Sigmoid colon (tissue), 7 donors: ENCODE data around the gene NFIA. TPM values are rescaled to one million over a fixed set of nuclear protein-coding genes. Genes with fewer than 3 reads are reported as not detected.
A peak's percentile ranks its signal among the peaks of the same experiment; 100 is the strongest.

ENCODE experiments used
- DNase-seq: peaks from one replicate; pipeline ENCODE4 v3.0.0-alpha.2; 2019
- H3K27ac ChIP-seq, 4 donors: fragments of 200-600 bp; sonication (generic); one replicate each; pipeline ENCODE4 v1.5.1; 2016 to 2019; ENCODE audit warnings: mild to moderate bottlenecking in 1 of 4
- H3K27me3 ChIP-seq, 3 donors: fragments of 200-600 bp; sonication (generic); one replicate each; pipeline ENCODE4 v1.5.1; 2019; ENCODE audit warnings: mild to moderate bottlenecking in 1 of 3
- H3K36me3 ChIP-seq, 4 donors: fragments of 200-600 bp; sonication (generic); one replicate each; pipeline ENCODE4 v1.5.1; 2016 to 2019
- H3K4me1 ChIP-seq, 4 donors: fragments of 200-600 bp; sonication (generic); one replicate each; pipeline ENCODE4 v1.5.1; 2017 to 2019
- H3K4me3 ChIP-seq, 4 donors: fragments of 200-600 bp; sonication (generic); one replicate each; pipeline ENCODE4 v1.5.1; 2017 to 2019; ENCODE audit warnings: mild to moderate bottlenecking in 2 of 4, moderate library complexity in 1 of 4
- H3K9me3 ChIP-seq, 4 donors: fragments of 200-600 bp in 3 of 4; sonication (generic) in 3 of 4; one replicate each; pipeline versions ENCODE4 v1.5.1 to v1.6.1; 2013 to 2019
- EP300 ChIP-seq, 4 donors: sonication (generic); formaldehyde crosslinking; IDR thresholded peaks; one replicate each; pipeline ENCODE4 v1.6.1; 2017; ENCODE audit warnings: antibody characterized with exemption in 4 of 4
- POLR2A ChIP-seq, 2 donors: fragments of 450-650 bp; IDR thresholded peaks; one replicate each; pipeline ENCODE4 v1.6.1; 2016; ENCODE audit warnings: antibody characterized with exemption in 2 of 2, mild to moderate bottlenecking in 2 of 2, moderate library complexity in 2 of 2
- POLR2AphosphoS5 ChIP-seq, 4 donors: sonication (generic); formaldehyde crosslinking; IDR thresholded peaks; one replicate each; pipeline ENCODE4 v1.6.1; 2017; ENCODE audit warnings: antibody characterized with exemption in 4 of 4
- WGBS, 2 donors: extraction: QIAGEN DNeasy Blood & Tissue Kit; methylation state at CpG; one replicate each; pipeline ENCODE4 v1.1.7; 2013; 5-methylcytosine and 5-hydroxymethylcytosine counted together
- intact Hi-C: fragments of 100-400 bp; cut with DNase I; formaldehyde crosslinking; loops from one replicate; pipeline ENCODE4 v1.15.1; 2023
- polyA plus RNA-seq, 3 donors: library from polyadenylated mRNA; stranded (reverse); fragments of 200-250 nt; gene quantifications; one replicate each; pipeline ENCODE4 v1.2.3, GENCODE V29; 2013
- total RNA-seq, 4 donors: library from RNA; depleted of rRNA; stranded (reverse); fragments of >200 nt; gene quantifications; one replicate each; pipeline ENCODE4 v1.1.0, GENCODE V29; 2016
- TF ChIP-seq, protein P1 (sequence below), 4 experiments: fragments of 450-650 bp in 3 of 4; fragments of 200-600 bp in 1 of 4; IDR thresholded peaks; one replicate each; pipeline ENCODE4 v1.5.1; 2016 to 2019; ENCODE audit warnings: antibody characterized with exemption in 4 of 4, mild to moderate bottlenecking in 3 of 4, moderate library complexity in 2 of 4
- donor health status: healthy with polysubstance abuse.
- donor health status: Bipolar disorder and iron deficiency.
- donor health status: healthy.

NFIA gene
- total and polyA plus RNA-seq, 7 donors: 2.3 to 154 (median 79.7) TPM

DNA sequence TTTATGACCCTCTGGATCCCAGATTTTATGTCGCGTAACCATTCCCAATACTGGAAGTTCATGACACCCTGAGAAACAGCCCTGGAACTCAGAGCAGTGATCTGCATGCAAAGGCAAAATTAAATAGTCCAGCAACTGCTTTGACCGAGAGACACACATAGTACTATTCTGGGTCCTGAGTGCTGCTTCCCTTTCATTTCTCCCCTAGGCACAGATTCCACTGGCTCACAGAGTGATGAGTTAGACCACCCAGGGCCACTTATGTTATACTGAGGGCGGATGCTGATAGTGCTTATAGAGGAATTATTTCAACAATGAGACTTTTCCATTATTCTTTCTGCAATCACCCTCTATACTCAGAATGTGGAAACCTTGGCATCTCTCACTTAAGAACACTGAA, 69.2 kb downstream of the NFIA start:
- no peaks in the 10 kb centered on the region for H3K9me3 ChIP-seq
- no peak for DNase-seq
- no peak for TF ChIP-seq EP300 (IDR thresholded peaks at IDR 0.05)
- H3K4me1 ChIP-seq: peaks cover 0 to 61% (median 49%) of the 10 kb centered on the region in 4 donors
- H3K4me3 ChIP-seq: no peak overlapping the region
- H3K27ac ChIP-seq: peak overlapping the region; percentile 53 to 68 (median 54)
- H3K27me3 ChIP-seq: no peaks in the 10 kb centered on the region
- intact Hi-C loops: loop anchor here (10.0 kb wide), 1 partner anchor 67 kb away; the partner anchor contains the start of gene NFIA
- H3K36me3 ChIP-seq: no peaks in the 10 kb centered on the region
- 90 to 94% methylated on average over 4 of the region's 4 CpGs for WGBS, 2 donors

DNA sequence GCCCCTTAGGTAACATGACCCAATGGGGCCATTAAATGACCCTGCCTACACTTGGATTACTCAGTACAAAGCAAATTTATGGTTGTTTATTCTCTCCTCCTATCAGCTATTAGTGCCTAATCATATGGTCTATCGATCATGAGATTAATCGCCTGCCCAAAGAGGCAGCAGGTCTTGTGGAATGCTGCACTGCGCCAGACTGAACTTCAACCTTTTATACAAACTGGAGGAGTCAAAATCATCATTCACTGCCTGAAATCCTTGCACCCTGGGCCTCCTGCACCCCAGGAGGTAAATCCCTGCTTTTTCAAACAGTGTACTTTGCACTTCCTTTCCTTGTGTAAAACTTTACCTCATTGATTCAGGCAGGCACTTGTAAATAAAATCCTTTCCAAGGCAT, 69.7 kb downstream of the NFIA start:
- H3K9me3 ChIP-seq: no peaks in the 10 kb centered on the region
- intact Hi-C loops: loop anchor here (10.0 kb wide), 1 partner anchor 67 kb away; the partner anchor contains the start of gene NFIA
- H3K36me3 ChIP-seq: no peaks in the 10 kb centered on the region
- no peaks in the 10 kb centered on the region for H3K27me3 ChIP-seq
- H3K4me3 ChIP-seq: no peak overlapping the region
- peaks cover 0 to 66% (median 54%) of the 10 kb centered on the region in 4 donors for H3K4me1 ChIP-seq
- H3K27ac ChIP-seq: peak overlapping the region; percentile 53 to 68 (median 54)
- TF ChIP-seq POLR2AphosphoS5 (IDR thresholded peaks at IDR 0.05) (no peak), POLR2A (IDR thresholded peaks at IDR 0.05) (no peak), EP300 (IDR thresholded peaks at IDR 0.05) (no peak)
- TF ChIP-seq, protein P1, sequence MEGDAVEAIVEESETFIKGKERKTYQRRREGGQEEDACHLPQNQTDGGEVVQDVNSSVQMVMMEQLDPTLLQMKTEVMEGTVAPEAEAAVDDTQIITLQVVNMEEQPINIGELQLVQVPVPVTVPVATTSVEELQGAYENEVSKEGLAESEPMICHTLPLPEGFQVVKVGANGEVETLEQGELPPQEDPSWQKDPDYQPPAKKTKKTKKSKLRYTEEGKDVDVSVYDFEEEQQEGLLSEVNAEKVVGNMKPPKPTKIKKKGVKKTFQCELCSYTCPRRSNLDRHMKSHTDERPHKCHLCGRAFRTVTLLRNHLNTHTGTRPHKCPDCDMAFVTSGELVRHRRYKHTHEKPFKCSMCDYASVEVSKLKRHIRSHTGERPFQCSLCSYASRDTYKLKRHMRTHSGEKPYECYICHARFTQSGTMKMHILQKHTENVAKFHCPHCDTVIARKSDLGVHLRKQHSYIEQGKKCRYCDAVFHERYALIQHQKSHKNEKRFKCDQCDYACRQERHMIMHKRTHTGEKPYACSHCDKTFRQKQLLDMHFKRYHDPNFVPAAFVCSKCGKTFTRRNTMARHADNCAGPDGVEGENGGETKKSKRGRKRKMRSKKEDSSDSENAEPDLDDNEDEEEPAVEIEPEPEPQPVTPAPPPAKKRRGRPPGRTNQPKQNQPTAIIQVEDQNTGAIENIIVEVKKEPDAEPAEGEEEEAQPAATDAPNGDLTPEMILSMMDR (IDR thresholded peaks at IDR 0.05): no peak
- 56 to 72% methylated on average over 3 of the region's 3 CpGs for WGBS, 2 donors
- DNase-seq: no peak

DNA sequence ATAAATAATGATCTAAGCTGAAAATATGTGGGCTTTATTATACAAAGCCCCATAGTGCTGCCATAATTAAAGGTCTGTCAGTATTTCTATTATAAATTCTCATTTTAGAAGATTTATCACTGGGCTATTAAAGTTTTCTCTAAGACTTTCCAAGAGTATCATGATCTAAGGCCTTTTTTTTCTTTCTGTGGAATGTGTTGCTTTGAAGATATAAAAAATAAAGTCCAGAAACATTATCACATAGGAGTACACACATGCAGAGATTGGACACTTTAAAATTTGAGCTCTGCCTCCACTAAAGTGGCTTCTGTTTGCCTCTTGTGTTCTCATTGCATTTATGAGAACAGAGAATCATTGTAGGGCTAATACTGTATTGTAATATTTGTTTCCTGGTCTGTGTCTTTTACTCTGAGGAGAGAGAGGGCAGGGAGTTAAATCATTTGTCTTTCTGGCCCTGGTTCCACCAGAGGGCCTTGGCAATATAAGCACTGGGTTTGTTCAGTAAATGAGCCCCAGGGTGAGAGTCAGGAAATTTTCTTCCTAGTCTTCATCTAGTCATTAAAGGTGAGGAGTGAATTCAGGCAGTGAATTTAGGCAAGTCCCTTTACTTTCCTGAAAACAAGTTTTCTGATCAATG, 70.2 kb downstream of the NFIA start:
- Histone ChIP-seq H3K4me1 (peaks cover 0 to 71% (median 59%) of the 10 kb centered on the region in 4 donors), H3K4me3 (no peak overlapping the region), H3K27me3 (no peaks in the 10 kb centered on the region), H3K27ac (peak overlapping the region; percentile 53 to 68 (median 54)), H3K36me3 (no peaks in the 10 kb centered on the region), H3K9me3 (no peaks in the 10 kb centered on the region)
- no peak for DNase-seq
- intact Hi-C loops: loop anchor here (10.0 kb wide), 1 partner anchor 68 kb away; the partner anchor contains the start of gene NFIA
- TF ChIP-seq POLR2AphosphoS5 (IDR thresholded peaks at IDR 0.05): peak in 2 of 4 donors; percentile 17 to 25
- TF ChIP-seq EP300 (IDR thresholded peaks at IDR 0.05): no peak
- TF ChIP-seq, protein P1 (IDR thresholded peaks at IDR 0.05): no peak

DNA sequence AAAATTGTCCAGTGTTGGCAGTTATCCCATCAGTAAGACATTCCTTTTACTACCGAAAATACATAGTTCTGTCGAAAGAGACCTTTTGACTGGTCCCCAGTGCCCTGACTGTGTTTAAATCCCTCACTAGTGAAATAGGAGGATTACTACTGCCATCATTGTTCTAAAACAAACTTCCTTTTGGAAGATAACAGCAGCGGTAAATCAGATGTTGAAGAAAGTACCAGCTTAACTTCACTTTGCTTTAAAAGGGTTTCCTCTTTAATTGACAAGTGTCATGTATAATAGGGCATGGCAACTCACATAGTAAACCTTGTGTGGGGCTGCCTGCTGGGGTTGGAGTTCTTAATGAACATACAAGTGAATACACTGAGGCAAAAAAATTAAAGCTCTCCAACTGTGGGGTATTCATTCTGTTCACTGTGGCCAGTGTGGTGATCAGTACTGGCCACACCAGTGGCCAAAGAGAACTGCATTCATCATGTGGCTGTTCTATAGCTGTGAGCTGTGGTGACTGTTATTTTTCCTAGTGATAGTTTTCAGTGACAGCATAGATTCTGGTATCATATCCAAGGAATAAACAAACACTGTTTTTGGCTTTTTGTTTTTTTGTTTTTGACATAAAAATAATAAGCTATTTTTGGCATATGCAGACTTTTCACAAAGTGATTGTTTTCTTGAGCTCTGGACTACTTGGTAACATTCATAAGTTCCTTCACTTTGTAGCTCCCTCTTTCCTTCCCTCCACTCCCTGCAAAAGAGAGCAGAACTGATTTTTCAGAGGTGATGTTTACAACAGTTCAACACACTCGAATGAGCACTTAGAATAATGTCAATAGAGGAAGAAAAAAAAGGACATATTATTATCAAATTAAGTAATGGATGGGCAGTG, 74.5 kb downstream of the NFIA start:
- no peaks in the 10 kb centered on the region for H3K9me3 ChIP-seq
- TF ChIP-seq POLR2AphosphoS5 (IDR thresholded peaks at IDR 0.05) (no peak), POLR2A (IDR thresholded peaks at IDR 0.05) (no peak), EP300 (IDR thresholded peaks at IDR 0.05) (no peak)
- TF ChIP-seq, protein P1 (IDR thresholded peaks at IDR 0.05): no peak
- DNase-seq: no peak
- H3K4me3 ChIP-seq: no peak overlapping the region
- H3K27me3 ChIP-seq: no peaks in the 10 kb centered on the region
- H3K4me1 ChIP-seq: peaks cover 0 to 74% (median 70%) of the 10 kb centered on the region in 4 donors
- 47 to 56% methylated on average over 4 of the region's 4 CpGs for WGBS, 2 donors
- intact Hi-C loops: loop anchor here (10.0 kb wide), 1 partner anchor 72 kb away; the partner anchor contains the start of gene NFIA
- H3K36me3 ChIP-seq: no peaks in the 10 kb centered on the region
- H3K27ac ChIP-seq: peak overlapping the region; percentile 14 to 70 (median 68)

DNA sequence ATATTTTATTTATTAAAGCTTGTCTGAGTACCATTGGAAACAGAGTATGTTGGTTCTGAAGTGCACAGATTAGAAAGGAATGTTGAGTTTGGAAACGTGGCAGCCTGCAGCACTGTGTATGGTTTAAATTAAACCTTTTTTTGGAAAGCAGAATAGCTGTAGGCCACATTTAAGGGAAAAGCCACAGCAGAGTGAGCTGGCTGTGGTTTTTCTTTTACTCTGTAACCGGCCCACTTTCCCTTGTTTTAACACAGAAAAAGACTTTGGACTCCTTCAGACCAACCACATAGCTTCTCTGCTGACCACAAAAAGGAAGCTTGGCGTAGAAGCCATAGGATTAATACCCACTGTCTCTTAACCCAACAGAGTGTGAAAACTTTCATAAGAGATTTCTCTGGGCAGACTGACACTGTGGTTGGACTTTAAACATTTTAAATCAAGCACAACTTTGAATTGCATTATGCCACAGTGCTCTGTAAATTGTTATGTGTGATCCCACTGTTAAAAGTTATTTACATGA, 75.2 kb downstream of the NFIA start:
- H3K27ac ChIP-seq: peak overlapping the region; percentile 14 to 70 (median 68)
- no peak for TF ChIP-seq POLR2AphosphoS5 (IDR thresholded peaks at IDR 0.05)
- no peak for TF ChIP-seq EP300 (IDR thresholded peaks at IDR 0.05)
- TF ChIP-seq POLR2A (IDR thresholded peaks at IDR 0.05): no peak
- no peak overlapping the region for H3K4me3 ChIP-seq
- H3K27me3 ChIP-seq: no peaks in the 10 kb centered on the region
- 7 to 8% methylated on average over 3 of the region's 3 CpGs for WGBS, 2 donors
- H3K4me1 ChIP-seq: peaks cover 0 to 73% (median 68%) of the 10 kb centered on the region in 4 donors
- H3K9me3 ChIP-seq: no peaks in the 10 kb centered on the region
- intact Hi-C loops: loop anchor here (10.0 kb wide), 1 partner anchor 73 kb away; the partner anchor contains the start of gene NFIA
- DNase-seq: no peak
- no peaks in the 10 kb centered on the region for H3K36me3 ChIP-seq
